Upper lobe of left lung (tissue), 6 donors: Measurements from ENCODE around the gene PTEN. TPM values are rescaled to one million over a fixed set of nuclear protein-coding genes. Genes with fewer than 3 reads are reported as not detected.

ENCODE experiments used
- ATAC-seq, 2 donors: fragments of 200-7000 bp; cut with Tn5 transposase; one replicate each; pipeline ENCODE4 v1.9.1; 2022; ENCODE audit warnings: mild to moderate bottlenecking in 2 of 2, moderate library complexity in 2 of 2; ENCODE audit not compliant: low FRiP score in 2 of 2
- DNase-seq, 2 donors: peaks; one replicate each; pipeline ENCODE4 v3.0.0-alpha.2; 2019 to 2020
- H3K27ac ChIP-seq, 4 donors: fragments of 200-600 bp; sonication (generic); one replicate each; pipeline ENCODE4 v1.5.1; 2016 to 2019
- H3K27me3 ChIP-seq, 4 donors: fragments of 200-600 bp; sonication (generic); one replicate each; pipeline ENCODE4 v1.5.1; 2017 to 2019
- H3K36me3 ChIP-seq, 4 donors: fragments of 200-600 bp; sonication (generic); one replicate each; pipeline ENCODE4 v1.5.1; 2016 to 2019
- H3K4me1 ChIP-seq, 4 donors: fragments of 200-600 bp; sonication (generic); one replicate each; pipeline ENCODE4 v1.5.1; 2018 to 2019
- H3K4me3 ChIP-seq, 4 donors: fragments of 200-600 bp; sonication (generic); one replicate each; pipeline ENCODE4 v1.5.1; 2017 to 2019; ENCODE audit warnings: mild to moderate bottlenecking in 2 of 4, moderate library complexity in 1 of 4
- H3K9me3 ChIP-seq, 4 donors: fragments of 200-600 bp; sonication (generic); one replicate each; pipeline ENCODE4 v1.5.1; 2018 to 2019
- EP300 ChIP-seq, 4 donors: sonication (generic); formaldehyde crosslinking; IDR thresholded peaks; one replicate each; pipeline ENCODE4 v1.5.1; 2017; ENCODE audit warnings: antibody characterized with exemption in 4 of 4, control low read depth in 2 of 4
- POLR2A ChIP-seq, 4 donors: fragments of 450-650 bp; IDR thresholded peaks; one replicate each; pipeline ENCODE4 v1.5.1; 2016 to 2017; ENCODE audit warnings: antibody characterized with exemption in 4 of 4, mild to moderate bottlenecking in 2 of 4
- POLR2AphosphoS5 ChIP-seq, 2 donors: sonication (generic); formaldehyde crosslinking; IDR thresholded peaks; one replicate each; pipeline ENCODE4 v1.5.1; 2017; ENCODE audit warnings: antibody characterized with exemption in 2 of 2
- WGBS, 2 donors: methylation state at CpG; one replicate each; pipeline ENCODE4 v1.1.5; 2017 to 2018; 5-methylcytosine and 5-hydroxymethylcytosine counted together
- total RNA-seq, 6 donors: library from RNA; depleted of rRNA in 4 of 6; stranded (reverse); fragments of >200 nt in 4 of 6; gene quantifications; one replicate each; pipeline versions ENCODE4 v1.1.0 to v1.2.1, GENCODE V29; 2016 to 2021
- TF ChIP-seq, protein P1 (sequence below), 6 experiments: fragments of 450-650 bp in 4 of 6; fragments of 200-600 bp in 2 of 6; sonication (generic) in 2 of 6; IDR thresholded peaks; one replicate each; pipeline ENCODE4 v1.5.1; 2016 to 2019; ENCODE audit warnings: antibody characterized with exemption in 6 of 6
- donor health status: DM: no; HTN: no; CAD: no; lungs with moderate emphysema.
- donor health status: DM: no; HTN: yes; CAD: no; lungs with severe emphysema.

Gene PTEN
- total RNA-seq, 6 donors from 2014 or later, result 63.3 to 177 (median 99.0) TPM

DNA sequence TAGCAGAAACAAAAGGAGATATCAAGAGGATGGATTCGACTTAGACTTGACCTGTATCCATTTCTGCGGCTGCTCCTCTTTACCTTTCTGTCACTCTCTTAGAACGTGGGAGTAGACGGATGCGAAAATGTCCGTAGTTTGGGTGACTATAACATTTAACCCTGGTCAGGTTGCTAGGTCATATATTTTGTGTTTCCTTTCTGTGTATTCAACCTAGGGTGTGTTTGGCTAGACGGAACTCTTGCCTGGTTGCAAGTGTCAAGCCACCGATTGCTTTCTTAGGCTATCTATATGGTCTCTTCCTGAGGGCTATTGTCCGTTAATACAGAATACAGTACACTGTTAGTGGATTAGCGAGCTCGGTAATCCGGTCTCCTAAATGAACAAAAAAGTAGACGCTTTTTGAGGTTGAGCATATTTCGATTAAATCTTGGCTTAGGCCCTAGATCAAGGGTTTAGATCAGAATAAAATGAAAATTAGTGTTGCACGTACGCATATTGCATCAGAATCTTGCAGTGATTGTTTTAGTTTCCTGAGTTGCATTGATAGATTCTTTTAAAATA, 1.2 kb downstream of the PTEN start:
- WGBS, 2 donors, result 1% methylated on average over 16 of the region's 16 CpGs
- no peak for DNase-seq
- H3K27ac ChIP-seq, result peak overlapping the region; percentile 97 to 100 (median 98)

DNA sequence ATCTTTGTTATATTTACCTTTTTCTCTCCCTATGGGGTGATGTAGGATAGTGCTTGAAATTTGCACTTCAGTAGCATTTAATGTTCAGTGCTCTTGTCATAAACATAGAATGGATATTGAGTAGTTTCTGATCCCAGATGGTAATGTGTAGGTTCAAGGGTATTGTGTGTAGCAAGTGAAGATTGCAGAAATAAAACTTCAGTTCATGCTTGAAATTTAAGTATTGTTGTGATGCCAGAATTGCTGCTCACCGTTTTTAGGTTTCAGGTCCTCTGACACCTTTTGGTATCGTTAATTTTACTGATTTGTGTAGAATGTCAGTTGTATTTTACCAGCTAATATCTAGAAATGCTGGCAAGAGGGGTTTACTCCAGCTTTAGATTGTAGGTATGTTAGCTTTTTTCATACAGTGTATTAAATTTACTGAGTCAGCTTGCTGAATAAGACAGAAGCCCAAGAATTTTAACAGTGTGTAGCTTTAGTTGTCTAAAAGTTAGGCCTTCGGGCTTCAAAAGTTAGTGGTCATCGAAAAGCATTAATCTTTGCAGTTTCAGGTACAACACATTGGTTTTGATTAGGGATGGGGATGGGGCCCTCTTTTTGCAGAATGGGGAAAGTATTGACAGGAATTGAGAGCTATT, 1.9 kb downstream of the PTEN start:
- ATAC-seq (no peak), DNase-seq (no peak)
- H3K27me3 ChIP-seq, result no peaks in the 10 kb centered on the region
- H3K4me1 ChIP-seq, result peaks cover 12 to 40% (median 31%) of the 10 kb centered on the region in 4 donors
- WGBS, 2 donors, result 2% methylated on average over 4 of the region's 4 CpGs
- peak overlapping the region; percentile 97 to 100 (median 98) for H3K27ac ChIP-seq
- TF ChIP-seq POLR2AphosphoS5 (IDR thresholded peaks at IDR 0.05), result no peak
- TF ChIP-seq EP300 (IDR thresholded peaks at IDR 0.05), result no peak
- no peak for TF ChIP-seq POLR2A (IDR thresholded peaks at IDR 0.05)
- TF ChIP-seq, protein P1, sequence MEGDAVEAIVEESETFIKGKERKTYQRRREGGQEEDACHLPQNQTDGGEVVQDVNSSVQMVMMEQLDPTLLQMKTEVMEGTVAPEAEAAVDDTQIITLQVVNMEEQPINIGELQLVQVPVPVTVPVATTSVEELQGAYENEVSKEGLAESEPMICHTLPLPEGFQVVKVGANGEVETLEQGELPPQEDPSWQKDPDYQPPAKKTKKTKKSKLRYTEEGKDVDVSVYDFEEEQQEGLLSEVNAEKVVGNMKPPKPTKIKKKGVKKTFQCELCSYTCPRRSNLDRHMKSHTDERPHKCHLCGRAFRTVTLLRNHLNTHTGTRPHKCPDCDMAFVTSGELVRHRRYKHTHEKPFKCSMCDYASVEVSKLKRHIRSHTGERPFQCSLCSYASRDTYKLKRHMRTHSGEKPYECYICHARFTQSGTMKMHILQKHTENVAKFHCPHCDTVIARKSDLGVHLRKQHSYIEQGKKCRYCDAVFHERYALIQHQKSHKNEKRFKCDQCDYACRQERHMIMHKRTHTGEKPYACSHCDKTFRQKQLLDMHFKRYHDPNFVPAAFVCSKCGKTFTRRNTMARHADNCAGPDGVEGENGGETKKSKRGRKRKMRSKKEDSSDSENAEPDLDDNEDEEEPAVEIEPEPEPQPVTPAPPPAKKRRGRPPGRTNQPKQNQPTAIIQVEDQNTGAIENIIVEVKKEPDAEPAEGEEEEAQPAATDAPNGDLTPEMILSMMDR (IDR thresholded peaks at IDR 0.05), result no peak
- H3K4me3 ChIP-seq, result peak overlapping the region; percentile 68 to 97 (median 80)
- no peaks in the 10 kb centered on the region for H3K9me3 ChIP-seq
- no peaks in the 10 kb centered on the region for H3K36me3 ChIP-seq

More for the DNA sequence above, 1.2 kb downstream of the PTEN start:
- peaks cover 7 to 32% (median 25%) of the 10 kb centered on the region in 4 donors for H3K4me1 ChIP-seq
- H3K9me3 ChIP-seq, result no peaks in the 10 kb centered on the region
- no peaks in the 10 kb centered on the region for H3K36me3 ChIP-seq
- no peaks in the 10 kb centered on the region for H3K27me3 ChIP-seq
- TF ChIP-seq EP300 (IDR thresholded peaks at IDR 0.05), result no peak
- no peak for TF ChIP-seq POLR2AphosphoS5 (IDR thresholded peaks at IDR 0.05)
- TF ChIP-seq, protein P1 (IDR thresholded peaks at IDR 0.05), result no peak
- TF ChIP-seq POLR2A (IDR thresholded peaks at IDR 0.05), result no peak
- ATAC-seq, result no peak
- peak overlapping the region; percentile 68 to 97 (median 80) for H3K4me3 ChIP-seq

DNA sequence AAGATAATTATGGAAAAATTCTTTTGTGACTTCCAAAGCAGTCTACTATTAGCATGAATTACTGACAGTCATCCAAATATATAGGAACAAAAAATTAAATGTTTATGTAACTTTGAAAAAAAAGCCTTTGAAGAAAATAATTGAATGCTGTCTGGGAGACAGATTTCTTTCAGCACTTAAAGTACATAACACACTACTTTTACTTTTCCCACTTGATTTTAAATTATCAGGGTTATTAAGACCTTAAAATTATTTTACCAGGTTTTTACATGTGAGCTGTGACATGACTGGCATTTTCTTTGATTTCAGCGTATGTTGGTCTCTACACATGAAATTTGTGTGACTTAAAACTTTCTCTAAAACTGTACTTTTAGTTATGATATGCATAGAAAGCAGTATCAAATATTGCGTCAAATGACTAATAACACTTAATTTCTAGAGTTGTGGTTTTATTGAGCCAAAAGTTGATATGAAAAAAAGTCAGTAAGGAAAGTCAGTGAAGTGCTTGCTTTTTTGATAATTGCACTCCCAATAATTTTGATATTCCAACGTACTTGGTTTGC, 3.1 kb downstream of the PTEN start:
- DNase-seq (no peak), ATAC-seq (no peak)
- H3K4me1 ChIP-seq, result peaks cover 23 to 43% (median 32%) of the 10 kb centered on the region in 4 donors
- no peaks in the 10 kb centered on the region for H3K9me3 ChIP-seq
- no peaks in the 10 kb centered on the region for H3K27me3 ChIP-seq
- 0 to 1% methylated on average over 3 of the region's 3 CpGs for WGBS, 2 donors
- H3K36me3 ChIP-seq, result peaks cover 0 to 1% (median 0%) of the 10 kb centered on the region in 4 donors
- H3K27ac ChIP-seq, result peak overlapping the region; percentile 97 to 100 (median 98)
- H3K4me3 ChIP-seq, result peak overlapping the region; percentile 68 to 97 (median 80)
- TF ChIP-seq POLR2AphosphoS5 (IDR thresholded peaks at IDR 0.05), result no peak
- no peak for TF ChIP-seq EP300 (IDR thresholded peaks at IDR 0.05)
- TF ChIP-seq, protein P1 (IDR thresholded peaks at IDR 0.05), result no peak
- TF ChIP-seq POLR2A (IDR thresholded peaks at IDR 0.05), result no peak

DNA sequence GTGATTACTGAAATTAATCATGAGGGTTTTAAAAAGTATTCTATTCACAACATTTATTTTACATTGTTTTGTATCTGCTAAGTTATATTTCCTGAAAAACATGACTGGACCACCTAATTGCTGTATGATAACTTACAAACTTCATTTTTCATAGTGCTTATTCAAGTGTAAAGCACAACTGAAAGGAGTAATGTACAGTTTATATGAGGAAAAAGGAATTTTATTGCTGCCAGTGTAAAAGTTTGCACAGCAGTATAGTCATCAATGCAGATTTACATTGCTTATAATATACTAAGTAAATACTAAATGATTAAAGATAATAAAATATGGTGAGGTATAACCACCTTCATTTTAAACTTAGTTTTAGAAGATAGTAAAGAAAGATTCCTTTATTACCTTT, 4.0 kb downstream of the PTEN start:
- DNase-seq (no peak), ATAC-seq (no peak)
- Histone ChIP-seq H3K36me3 (peaks cover 0 to 3% (median 0%) of the 10 kb centered on the region in 4 donors), H3K27me3 (no peaks in the 10 kb centered on the region), H3K9me3 (no peaks in the 10 kb centered on the region), H3K4me1 (peaks cover 29 to 43% (median 38%) of the 10 kb centered on the region in 4 donors), H3K27ac (peak overlapping the region; percentile 97 to 100 (median 98)), H3K4me3 (peak overlapping the region in 3 of 4 donors; percentile 68 to 85 (median 76))
- TF ChIP-seq EP300 (IDR thresholded peaks at IDR 0.05) (no peak), POLR2A (IDR thresholded peaks at IDR 0.05) (no peak), POLR2AphosphoS5 (IDR thresholded peaks at IDR 0.05) (no peak)
- TF ChIP-seq, protein P1 (IDR thresholded peaks at IDR 0.05), result no peak
